RCC 7860 (cell line): Measurements from ENCODE around the gene CNTNAP2.

Experiments
- DNase-seq: peaks from one replicate; pipeline ENCODE4 v3.0.0-alpha.2; 2015; ENCODE audit warnings: low spot score
- FAIRE-seq: peaks from 2 replicates; lab custom pipeline; 2012; peaks lifted over from hg19 to GRCh38; lab: Jason Lieb, UNC

Gene CNTNAP2

GRCh38 chr7:146661435-146661834 is 544.8 kb downstream of the CNTNAP2 start:
- DNase-seq = no peak
- FAIRE-seq = no peak

- DNase-seq (no peak), FAIRE-seq (no peak)
Observed at GRCh38 chr7:146661929-146662328, 545.3 kb downstream of the CNTNAP2 start.

DNA sequence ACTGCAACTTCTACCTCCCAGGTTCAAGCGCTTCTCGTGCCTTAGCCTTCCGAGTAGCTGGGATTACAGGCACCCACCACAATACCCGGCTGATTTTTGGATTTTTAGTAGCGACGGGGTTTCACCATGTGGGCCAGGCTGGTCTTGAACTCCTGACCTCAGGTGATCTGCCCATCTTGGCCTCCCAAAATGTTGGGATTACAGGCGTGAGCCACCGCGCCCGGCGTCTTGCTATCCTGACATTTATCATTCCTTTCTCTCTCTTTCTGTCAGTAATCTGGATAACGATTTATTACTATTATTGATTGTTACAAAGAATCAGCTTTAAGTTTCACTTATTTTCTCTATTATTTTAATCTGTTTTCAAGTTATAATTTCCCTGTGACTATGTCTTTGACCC is 548.4 kb downstream of the CNTNAP2 start:
- DNase-seq = no peak
- FAIRE-seq = no peak

DNA sequence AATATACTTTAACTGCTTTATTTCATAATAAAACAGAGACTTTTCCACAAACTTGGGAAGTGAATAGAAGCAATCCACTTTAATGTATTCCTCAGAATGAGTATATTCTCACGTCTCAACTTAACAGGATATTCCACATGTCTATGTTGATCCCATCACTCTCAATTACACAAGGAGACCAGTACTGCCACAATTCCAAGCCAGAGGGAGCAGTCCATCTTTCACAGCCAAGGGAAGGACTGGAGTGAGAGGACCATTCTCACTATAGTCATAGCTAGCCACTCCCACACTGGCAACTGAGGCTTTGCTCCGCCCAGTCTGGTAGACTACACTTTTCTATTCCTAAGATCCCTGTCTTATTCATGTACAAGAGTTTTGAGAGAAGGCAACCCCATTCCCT is 553.9 kb downstream of the CNTNAP2 start:
- FAIRE-seq (no peak), DNase-seq (no peak)

GRCh38 chr7:146681487-146681886 is 564.9 kb downstream of the CNTNAP2 start:
- FAIRE-seq (no peak), DNase-seq (no peak)

- FAIRE-seq = no peak
- DNase-seq = no peak
Observed at GRCh38 chr7:146683439-146683838, 566.8 kb downstream of the CNTNAP2 start.

- DNase-seq = no peak
- FAIRE-seq = no peak
Observed at GRCh38 chr7:146690987-146691386, 574.4 kb downstream of the CNTNAP2 start.

- no peak for DNase-seq
- FAIRE-seq = no peak
Observed at GRCh38 chr7:146698995-146699610, 582.5 kb downstream of the CNTNAP2 start.

GRCh38 chr7:146700015-146700560 is 583.5 kb downstream of the CNTNAP2 start:
- no peak for DNase-seq
- FAIRE-seq = no peak

DNA sequence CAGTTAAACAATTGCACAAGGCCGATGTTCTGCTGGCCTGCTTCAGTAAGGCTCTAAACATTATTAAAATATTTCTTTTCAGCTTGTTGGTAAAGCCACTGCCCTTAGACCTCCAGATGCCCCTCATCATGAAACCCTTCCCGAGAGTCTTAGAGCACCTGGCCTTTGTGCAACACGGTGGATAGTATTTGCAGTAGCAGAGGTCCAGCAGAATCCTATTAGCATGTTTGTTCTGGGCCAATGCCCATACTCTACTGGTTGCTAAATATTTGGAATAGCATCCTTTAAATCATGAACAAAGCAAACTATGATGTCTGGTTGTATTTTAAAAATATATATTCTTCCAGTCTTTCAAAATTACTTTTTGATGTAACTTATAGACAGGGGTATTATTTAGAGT is 584.6 kb downstream of the CNTNAP2 start:
- DNase-seq = no peak
- FAIRE-seq = no peak

GRCh38 chr7:146702898-146703297 is 586.3 kb downstream of the CNTNAP2 start:
- FAIRE-seq = no peak
- DNase-seq = no peak

- DNase-seq (no peak), FAIRE-seq (no peak)
Observed at GRCh38 chr7:146709451-146710027, 592.9 kb downstream of the CNTNAP2 start.

GRCh38 chr7:146713205-146713604 is 596.6 kb downstream of the CNTNAP2 start:
- FAIRE-seq (no peak), DNase-seq (no peak)

- FAIRE-seq = no peak
- no peak for DNase-seq
Observed at GRCh38 chr7:146713934-146714333, 597.3 kb downstream of the CNTNAP2 start.

- FAIRE-seq (no peak), DNase-seq (no peak)
Observed at GRCh38 chr7:146720195-146720594, 603.6 kb downstream of the CNTNAP2 start.

- no peak for FAIRE-seq
Observed at GRCh38 chr7:146722986-146723385, 606.4 kb downstream of the CNTNAP2 start.

GRCh38 chr7:146725520-146725919 is 608.9 kb downstream of the CNTNAP2 start:
- DNase-seq (no peak), FAIRE-seq (no peak)

More at GRCh38 chr7:146722986-146723385, 606.4 kb downstream of the CNTNAP2 start:
- no peak for DNase-seq

- FAIRE-seq (no peak), DNase-seq (no peak)
Observed at GRCh38 chr7:146728141-146728540, 611.5 kb downstream of the CNTNAP2 start.

DNA sequence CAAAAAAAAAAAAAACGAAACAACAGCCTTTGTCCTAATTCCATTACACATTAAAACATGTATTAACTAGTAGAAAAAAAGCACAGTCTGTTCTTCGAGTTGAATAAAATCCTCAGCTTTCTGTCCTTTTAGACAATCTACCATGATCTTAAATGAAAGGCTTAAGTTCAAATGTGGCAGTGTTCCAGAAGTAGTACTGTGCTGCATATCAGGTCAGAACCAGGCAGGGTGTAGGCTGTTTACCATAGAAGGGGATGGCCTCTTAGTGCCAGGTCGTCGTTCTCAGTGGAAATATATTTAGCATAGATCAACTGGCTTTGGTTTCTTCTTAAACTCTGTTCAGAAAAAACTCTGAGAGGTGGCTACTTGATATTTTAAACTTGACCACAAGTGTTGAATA is 612.0 kb downstream of the CNTNAP2 start:
- FAIRE-seq (no peak), DNase-seq (no peak)

- FAIRE-seq (no peak), DNase-seq (no peak)
Observed at GRCh38 chr7:146731185-146731584, 614.6 kb downstream of the CNTNAP2 start.

DNA sequence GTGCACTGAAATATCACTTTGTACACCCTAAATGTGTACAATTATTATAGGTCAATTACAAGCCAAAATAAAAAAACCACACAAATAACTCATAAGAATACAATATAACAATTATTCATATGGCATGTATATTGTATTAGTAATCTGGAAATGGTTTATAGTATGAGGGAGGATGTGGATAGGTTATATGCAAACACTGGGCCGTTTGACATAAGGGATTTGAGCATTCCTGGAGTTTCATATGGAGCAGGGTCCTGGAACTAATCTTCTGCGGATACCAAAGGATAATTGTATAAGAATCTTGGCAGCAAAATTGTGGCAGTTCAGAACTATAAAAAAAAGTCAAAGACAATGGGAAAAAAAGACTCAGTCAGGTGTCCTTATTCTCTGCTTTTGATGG is 619.4 kb downstream of the CNTNAP2 start:
- no peak for FAIRE-seq

DNA sequence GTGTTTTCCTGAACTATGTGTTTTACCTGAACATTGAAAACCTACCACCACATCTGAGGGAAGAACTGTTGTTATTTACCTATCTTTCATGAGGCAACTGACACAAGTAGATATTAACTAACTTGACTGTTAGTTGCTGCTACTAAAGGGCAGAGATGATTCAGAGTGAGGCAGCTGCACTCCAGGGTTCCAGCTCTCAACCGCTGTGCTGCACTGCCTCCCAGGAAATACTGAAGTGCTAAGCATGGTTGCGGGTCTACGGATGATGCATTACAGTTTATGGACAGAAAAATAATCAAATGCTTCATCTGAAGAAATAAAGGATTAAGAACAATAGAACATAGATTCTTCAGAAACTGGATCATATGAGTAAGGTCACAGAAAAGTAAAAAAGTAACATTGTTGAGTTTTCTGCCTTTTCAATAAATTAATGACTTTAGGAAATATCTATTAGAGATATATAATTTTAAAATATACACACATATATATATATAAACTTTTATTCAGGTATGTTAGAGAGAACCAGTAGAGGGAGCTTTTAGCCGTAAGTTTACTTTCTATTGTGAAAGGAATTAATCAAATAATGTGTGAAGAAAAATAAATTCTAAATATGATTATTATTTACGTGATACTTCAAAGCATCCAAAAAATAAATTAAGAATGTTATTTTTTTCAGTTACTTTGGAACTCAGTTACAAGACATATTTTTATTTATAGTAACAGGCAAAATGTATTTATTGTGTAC is 620.0 kb downstream of the CNTNAP2 start:
- DNase-seq (no peak), FAIRE-seq (peak; percentile 70)

More for the DNA sequence above, 619.4 kb downstream of the CNTNAP2 start:
- DNase-seq = no peak
